NT2/D1 (cell line): ENCODE results near the gene PDLIM5.

ENCODE experiments used
- SUZ12 ChIP-seq: IDR thresholded peaks from 2 replicates; pipeline ENCODE4 v1.6.1; 2011; ENCODE audit not compliant: insufficient read length, insufficient read depth; ENCODE audit errors: extremely low read depth
- YY1 ChIP-seq: IDR thresholded peaks from 2 replicates; pipeline ENCODE4 v1.6.1; 2011; ENCODE audit not compliant: insufficient read length, insufficient read depth

GRCh38 chr4:94571298-94571697, 119.6 kb downstream of the PDLIM5 start:
- TF ChIP-seq SUZ12 (no peak), YY1 (no peak)
